ENCODE data around the gene COPG1. TPM values are rescaled to one million over a fixed set of nuclear protein-coding genes. Genes with fewer than 3 reads are reported as not detected.

The COPG1 gene
- total and polyA plus RNA-seq, 2 of the 13 experiments (the other 11 are each of a cell fraction or from before 2014, with no cell fraction given): 98.6 to 166 TPM

DNA sequence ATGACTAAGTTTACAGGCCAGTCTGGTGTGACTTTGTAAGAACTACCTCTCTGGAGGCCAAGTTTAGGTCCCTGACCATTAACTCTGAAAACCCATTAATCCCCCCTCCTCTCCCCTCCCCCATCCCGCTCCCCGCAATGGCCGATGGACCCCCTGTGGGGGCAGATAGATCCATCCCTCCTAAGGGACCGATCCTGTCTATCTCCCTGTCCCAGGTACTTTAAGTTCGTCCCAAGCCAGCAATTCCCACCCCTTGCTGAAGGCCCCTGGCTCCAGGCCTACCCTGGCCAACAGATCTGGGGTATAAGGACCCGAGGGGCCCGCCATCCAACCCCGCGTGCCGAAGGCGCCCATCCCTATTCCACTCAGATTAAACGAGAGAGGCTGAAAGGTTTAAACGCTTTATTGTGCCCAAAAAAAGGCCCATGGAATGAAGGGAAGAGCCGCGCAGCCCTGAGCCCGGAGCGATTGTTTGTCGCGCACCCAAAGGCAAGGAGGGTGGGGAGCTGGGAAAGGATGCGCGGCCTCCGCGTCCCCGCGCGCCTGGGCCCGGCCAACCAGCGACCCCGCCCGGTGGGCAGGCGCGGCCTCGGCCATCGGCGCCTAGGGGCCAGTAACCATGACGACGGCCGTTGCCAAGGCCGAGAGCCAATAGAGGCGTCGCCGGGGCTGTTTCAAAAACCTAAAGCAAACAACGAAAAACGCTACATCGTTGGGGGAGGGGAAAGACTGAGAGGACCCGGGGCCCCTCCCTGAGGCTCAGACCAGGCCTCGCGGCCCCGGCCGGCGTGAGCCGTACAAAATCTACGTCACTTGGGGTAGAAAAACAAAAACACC lies 65.2 kb downstream of the COPG1 start (continued):
- TF ChIP-seq RBM22 (optimal IDR thresholded peaks at IDR 0.05; ENCODE audit: low read length) (peak; percentile 99), ZNF672 (CRISPR knock-in tag; IDR thresholded peaks at IDR 0.05) (no peak), ZNF644 (CRISPR knock-in tag; IDR thresholded peaks at IDR 0.05; ENCODE audit: low read depth) (no peak), ZBTB3 (CRISPR knock-in tag; IDR thresholded peaks at IDR 0.05; ENCODE audit: borderline replicate concordance, low read depth) (no peak), ZNF570 (CRISPR knock-in tag; IDR thresholded peaks at IDR 0.05; ENCODE audit: borderline replicate concordance) (no peak), ZNF44 (CRISPR knock-in tag; IDR thresholded peaks at IDR 0.05) (0 out of 2 replicates have a peak, but pooled peaks have one; percentile 55), GFI1 (CRISPR knock-in tag; IDR thresholded peaks at IDR 0.05; ENCODE audit: borderline replicate concordance) (peak; percentile 39; the same call in 1 of the 2 replicates), ZKSCAN5 (CRISPR knock-in tag; IDR thresholded peaks at IDR 0.05) (no peak), EP300 (IDR thresholded peaks at IDR 0.05; ENCODE audit: low read depth in 2 of 2, low read length in 2 of 2) (peak in 1 of 2 experiments; percentile 21; a peak in 1 of 4 replicates), EP300 (CRISPR knock-in tag; IDR thresholded peaks at IDR 0.05; ENCODE audit: borderline replicate concordance) (no peak), ZNF383 (CRISPR knock-in tag; IDR thresholded peaks at IDR 0.05; ENCODE audit: borderline replicate concordance) (peak; percentile 87; the same call in 1 of the 2 replicates)
- TF ChIP-seq, protein P1, sequence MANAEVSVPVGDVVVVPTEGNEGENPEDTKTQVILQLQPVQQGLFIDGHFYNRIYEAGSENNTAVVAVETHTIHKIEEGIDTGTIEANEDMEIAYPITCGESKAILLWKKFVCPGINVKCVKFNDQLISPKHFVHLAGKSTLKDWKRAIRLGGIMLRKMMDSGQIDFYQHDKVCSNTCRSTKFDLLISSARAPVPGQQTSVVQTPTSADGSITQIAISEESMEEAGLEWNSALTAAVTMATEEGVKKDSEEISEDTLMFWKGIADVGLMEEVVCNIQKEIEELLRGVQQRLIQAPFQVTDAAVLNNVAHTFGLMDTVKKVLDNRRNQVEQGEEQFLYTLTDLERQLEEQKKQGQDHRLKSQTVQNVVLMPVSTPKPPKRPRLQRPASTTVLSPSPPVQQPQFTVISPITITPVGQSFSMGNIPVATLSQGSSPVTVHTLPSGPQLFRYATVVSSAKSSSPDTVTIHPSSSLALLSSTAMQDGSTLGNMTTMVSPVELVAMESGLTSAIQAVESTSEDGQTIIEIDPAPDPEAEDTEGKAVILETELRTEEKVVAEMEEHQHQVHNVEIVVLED (CRISPR knock-in tag; IDR thresholded peaks at IDR 0.05; ENCODE audit: borderline replicate concordance): no peak
- TF ChIP-seq, protein P2, sequence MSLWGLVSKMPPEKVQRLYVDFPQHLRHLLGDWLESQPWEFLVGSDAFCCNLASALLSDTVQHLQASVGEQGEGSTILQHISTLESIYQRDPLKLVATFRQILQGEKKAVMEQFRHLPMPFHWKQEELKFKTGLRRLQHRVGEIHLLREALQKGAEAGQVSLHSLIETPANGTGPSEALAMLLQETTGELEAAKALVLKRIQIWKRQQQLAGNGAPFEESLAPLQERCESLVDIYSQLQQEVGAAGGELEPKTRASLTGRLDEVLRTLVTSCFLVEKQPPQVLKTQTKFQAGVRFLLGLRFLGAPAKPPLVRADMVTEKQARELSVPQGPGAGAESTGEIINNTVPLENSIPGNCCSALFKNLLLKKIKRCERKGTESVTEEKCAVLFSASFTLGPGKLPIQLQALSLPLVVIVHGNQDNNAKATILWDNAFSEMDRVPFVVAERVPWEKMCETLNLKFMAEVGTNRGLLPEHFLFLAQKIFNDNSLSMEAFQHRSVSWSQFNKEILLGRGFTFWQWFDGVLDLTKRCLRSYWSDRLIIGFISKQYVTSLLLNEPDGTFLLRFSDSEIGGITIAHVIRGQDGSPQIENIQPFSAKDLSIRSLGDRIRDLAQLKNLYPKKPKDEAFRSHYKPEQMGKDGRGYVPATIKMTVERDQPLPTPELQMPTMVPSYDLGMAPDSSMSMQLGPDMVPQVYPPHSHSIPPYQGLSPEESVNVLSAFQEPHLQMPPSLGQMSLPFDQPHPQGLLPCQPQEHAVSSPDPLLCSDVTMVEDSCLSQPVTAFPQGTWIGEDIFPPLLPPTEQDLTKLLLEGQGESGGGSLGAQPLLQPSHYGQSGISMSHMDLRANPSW (CRISPR knock-in tag; IDR thresholded peaks at IDR 0.05; ENCODE audit: borderline replicate concordance): no peak
- TF ChIP-seq, protein P3, sequence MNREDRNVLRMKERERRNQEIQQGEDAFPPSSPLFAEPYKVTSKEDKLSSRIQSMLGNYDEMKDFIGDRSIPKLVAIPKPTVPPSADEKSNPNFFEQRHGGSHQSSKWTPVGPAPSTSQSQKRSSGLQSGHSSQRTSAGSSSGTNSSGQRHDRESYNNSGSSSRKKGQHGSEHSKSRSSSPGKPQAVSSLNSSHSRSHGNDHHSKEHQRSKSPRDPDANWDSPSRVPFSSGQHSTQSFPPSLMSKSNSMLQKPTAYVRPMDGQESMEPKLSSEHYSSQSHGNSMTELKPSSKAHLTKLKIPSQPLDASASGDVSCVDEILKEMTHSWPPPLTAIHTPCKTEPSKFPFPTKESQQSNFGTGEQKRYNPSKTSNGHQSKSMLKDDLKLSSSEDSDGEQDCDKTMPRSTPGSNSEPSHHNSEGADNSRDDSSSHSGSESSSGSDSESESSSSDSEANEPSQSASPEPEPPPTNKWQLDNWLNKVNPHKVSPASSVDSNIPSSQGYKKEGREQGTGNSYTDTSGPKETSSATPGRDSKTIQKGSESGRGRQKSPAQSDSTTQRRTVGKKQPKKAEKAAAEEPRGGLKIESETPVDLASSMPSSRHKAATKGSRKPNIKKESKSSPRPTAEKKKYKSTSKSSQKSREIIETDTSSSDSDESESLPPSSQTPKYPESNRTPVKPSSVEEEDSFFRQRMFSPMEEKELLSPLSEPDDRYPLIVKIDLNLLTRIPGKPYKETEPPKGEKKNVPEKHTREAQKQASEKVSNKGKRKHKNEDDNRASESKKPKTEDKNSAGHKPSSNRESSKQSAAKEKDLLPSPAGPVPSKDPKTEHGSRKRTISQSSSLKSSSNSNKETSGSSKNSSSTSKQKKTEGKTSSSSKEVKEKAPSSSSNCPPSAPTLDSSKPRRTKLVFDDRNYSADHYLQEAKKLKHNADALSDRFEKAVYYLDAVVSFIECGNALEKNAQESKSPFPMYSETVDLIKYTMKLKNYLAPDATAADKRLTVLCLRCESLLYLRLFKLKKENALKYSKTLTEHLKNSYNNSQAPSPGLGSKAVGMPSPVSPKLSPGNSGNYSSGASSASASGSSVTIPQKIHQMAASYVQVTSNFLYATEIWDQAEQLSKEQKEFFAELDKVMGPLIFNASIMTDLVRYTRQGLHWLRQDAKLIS (CRISPR knock-in tag; IDR thresholded peaks at IDR 0.05): no peak
- TF ChIP-seq, protein P4, sequence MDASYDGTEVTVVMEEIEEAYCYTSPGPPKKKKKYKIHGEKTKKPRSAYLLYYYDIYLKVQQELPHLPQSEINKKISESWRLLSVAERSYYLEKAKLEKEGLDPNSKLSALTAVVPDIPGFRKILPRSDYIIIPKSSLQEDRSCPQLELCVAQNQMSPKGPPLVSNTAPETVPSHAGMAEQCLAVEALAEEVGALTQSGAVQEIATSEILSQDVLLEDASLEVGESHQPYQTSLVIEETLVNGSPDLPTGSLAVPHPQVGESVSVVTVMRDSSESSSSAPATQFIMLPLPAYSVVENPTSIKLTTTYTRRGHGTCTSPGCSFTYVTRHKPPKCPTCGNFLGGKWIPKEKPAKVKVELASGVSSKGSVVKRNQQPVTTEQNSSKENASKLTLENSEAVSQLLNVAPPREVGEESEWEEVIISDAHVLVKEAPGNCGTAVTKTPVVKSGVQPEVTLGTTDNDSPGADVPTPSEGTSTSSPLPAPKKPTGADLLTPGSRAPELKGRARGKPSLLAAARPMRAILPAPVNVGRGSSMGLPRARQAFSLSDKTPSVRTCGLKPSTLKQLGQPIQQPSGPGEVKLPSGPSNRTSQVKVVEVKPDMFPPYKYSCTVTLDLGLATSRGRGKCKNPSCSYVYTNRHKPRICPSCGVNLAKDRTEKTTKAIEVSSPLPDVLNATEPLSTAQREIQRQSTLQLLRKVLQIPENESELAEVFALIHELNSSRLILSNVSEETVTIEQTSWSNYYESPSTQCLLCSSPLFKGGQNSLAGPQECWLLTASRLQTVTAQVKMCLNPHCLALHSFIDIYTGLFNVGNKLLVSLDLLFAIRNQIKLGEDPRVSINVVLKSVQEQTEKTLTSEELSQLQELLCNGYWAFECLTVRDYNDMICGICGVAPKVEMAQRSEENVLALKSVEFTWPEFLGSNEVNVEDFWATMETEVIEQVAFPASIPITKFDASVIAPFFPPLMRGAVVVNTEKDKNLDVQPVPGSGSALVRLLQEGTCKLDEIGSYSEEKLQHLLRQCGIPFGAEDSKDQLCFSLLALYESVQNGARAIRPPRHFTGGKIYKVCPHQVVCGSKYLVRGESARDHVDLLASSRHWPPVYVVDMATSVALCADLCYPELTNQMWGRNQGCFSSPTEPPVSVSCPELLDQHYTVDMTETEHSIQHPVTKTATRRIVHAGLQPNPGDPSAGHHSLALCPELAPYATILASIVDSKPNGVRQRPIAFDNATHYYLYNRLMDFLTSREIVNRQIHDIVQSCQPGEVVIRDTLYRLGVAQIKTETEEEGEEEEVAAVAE (CRISPR knock-in tag; IDR thresholded peaks at IDR 0.05; ENCODE audit: borderline replicate concordance): no peak
